Cerebellar cortex (tissue), 1 donor: ENCODE data around the gene CLVS2.

Experiments used
- DNase-seq: peaks from one replicate; pipeline ENCODE4 v3.0.0-alpha.2; 2015; ENCODE audit warnings: low spot score

Gene CLVS2

DNA sequence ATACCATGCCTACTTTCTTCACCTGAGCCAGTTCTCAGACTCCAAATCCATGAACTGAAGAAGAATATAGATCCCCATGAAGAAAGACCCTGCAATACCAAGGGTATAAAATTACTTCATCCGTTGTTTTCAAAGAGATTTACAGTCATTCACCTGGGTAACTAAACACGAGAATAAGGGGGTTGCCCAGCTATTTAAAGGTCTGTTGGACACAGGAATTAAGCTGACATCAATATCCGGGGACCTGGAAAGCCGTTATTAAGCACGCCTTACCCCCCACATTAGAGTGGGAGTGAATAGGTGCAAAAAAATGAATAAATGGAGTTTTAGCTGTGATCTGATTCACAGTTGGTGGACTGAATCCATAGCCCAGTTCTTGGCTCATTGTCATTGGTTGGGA is 28.9 kb downstream of the CLVS2 start:
- no peak for DNase-seq

GRCh38 chr6:123027408-123027807 is 31.4 kb downstream of the CLVS2 start:
- DNase-seq = peak; percentile 29

GRCh38 chr6:123028263-123028662 is 32.2 kb downstream of the CLVS2 start:
- no peak for DNase-seq

DNA sequence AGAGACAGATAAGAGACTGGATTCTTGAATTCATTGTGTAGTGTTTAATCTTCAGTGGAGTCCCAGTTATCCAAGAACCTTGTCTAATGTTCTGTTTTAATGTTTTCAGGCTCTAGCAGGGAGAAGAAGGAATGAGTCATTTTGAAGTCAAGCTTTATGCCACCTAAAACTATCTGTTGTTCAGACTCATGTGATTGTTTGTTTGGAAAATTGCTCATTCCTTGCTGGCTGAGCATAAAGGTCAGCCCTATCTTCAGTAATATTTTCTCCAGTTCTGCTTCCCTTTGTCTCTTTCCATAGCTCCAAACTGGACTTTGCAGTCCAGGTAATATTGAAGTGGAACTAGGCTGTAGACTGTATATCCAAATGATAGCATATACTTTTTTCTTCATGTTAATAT is 34.2 kb downstream of the CLVS2 start:
- DNase-seq = no peak

GRCh38 chr6:123036648-123037047 is 40.6 kb downstream of the CLVS2 start:
- DNase-seq = no peak

- peak; percentile 56 for DNase-seq
These were observed 43.4 kb downstream of the CLVS2 start for GRCh38 chr6:123039431-123039830.

- DNase-seq = peak; percentile 41
These were observed 46.4 kb downstream of the CLVS2 start for GRCh38 chr6:123042401-123042800.

- no peak for DNase-seq
These were observed 48.4 kb downstream of the CLVS2 start for GRCh38 chr6:123044341-123044860.

DNA sequence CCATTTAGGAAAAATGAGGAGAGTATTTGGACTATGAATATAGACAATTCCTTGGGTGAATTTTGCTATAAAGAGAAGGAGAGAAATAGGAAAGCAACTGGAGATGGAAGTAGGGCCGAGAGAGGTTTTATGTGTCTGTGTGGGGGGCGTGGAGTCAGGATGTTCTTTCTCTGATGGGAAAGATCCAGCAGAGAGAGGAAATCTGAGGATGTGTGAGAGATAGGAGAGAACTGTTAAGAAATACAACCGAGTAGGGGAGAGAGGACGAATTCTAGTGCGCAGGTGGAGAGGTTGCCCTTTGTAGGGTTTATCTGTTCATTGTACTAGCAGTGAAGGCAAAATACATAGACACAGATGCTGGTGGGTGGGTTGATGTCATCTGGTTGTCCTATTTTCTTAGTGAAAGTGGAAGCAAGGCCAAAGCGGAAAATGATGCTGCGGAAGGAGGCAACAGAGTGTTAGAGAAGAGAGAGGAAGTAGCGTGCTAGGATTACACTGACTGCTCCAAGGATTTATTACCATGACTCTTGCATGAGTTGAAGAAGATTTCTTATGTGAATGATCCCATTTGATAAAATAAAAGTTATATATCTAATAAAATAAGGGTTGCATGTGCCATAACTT is 57.7 kb downstream of the CLVS2 start:
- no peak for DNase-seq

GRCh38 chr6:123055256-123055655 is 59.2 kb downstream of the CLVS2 start:
- DNase-seq = no peak

- DNase-seq = peak; percentile 43
These were observed 66.6 kb downstream of the CLVS2 start for GRCh38 chr6:123062670-123063069.

DNA sequence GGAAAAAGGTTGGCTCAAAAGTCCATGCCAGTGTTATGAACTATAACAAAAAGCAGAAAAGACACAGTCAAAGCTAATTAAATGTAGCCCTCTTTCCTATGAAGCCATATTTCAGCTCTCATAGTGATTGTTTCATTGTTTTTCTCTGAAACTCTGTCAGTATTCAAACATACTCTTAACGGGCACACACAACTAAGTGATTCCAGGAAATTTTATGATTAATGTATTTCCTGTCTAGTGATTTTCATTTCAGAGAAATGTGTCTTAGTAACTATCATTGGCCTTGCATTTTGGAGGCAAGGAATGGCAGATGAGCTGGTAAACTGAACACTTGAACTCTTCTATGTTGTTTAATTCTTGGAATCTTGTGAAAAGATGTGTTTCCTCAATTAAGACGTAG is 68.0 kb downstream of the CLVS2 start:
- no peak for DNase-seq

GRCh38 chr6:123074616-123075015 is 78.6 kb downstream of the CLVS2 start:
- no peak for DNase-seq

- DNase-seq = no peak
These were observed 89.4 kb downstream of the CLVS2 start for GRCh38 chr6:123085403-123085802.

- no peak for DNase-seq
These were observed 93.2 kb downstream of the CLVS2 start for GRCh38 chr6:123089226-123089625.

GRCh38 chr6:123091091-123091895 is 95.3 kb downstream of the CLVS2 start:
- DNase-seq = no peak

DNA sequence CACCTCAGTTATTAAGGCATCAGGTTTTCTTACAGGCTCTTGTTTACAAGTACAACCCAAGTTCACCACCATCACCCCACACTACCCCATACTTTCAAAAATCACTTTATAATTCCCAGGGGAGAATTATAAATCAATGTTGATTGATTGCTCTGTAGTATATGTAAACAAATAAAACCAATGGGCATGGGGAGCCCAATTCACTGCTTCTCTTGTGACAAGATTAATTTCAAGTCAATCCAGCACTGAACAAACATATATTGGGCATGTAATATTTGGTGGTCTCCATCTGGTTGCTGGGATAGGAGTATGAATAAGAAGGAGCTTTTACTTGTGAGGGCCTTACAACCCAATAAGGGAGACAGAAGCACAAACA is 95.8 kb downstream of the CLVS2 start:
- no peak for DNase-seq

DNA sequence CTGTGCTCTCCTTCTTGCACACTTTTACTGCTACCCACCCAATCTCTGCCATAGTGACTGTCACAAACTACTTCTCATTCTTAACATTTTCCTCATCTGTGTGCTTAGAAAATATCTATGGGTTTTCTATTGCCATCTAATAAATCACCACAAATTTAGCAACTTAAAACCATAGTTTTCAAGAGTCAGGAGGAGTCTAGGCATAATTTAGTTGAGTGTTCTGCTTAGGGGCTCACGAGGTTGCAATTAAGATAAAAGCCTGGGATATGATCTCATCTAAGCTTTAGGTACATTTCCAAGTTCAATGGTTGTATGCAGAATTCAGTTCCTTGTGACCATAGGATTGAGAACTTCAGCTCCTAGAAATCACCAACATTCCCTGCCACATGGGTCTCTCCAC is 98.8 kb downstream of the CLVS2 start:
- DNase-seq = no peak

DNA sequence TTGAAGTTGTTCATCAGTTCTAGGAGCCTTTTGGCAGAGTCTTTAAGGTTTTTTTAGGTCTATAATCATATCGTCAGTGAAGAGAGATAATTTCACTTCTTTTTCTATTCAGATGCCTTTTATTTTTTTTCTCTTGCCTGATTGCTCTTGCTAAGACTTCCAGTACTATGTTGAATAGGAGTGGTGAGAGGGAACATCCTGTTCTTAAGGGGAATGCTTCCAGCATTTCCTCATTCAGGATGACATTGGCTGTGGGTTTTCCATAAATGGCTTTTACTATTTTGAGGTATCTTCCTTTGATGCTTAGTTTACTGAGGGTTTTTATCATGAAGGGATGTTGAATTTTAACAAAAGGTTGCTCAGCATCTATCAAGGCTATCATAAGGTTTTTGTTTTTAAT is 109.5 kb downstream of the CLVS2 start:
- DNase-seq = no peak

- DNase-seq = no peak
These were observed 120.3 kb downstream of the CLVS2 start for GRCh38 chr6:123116370-123116769.

DNA sequence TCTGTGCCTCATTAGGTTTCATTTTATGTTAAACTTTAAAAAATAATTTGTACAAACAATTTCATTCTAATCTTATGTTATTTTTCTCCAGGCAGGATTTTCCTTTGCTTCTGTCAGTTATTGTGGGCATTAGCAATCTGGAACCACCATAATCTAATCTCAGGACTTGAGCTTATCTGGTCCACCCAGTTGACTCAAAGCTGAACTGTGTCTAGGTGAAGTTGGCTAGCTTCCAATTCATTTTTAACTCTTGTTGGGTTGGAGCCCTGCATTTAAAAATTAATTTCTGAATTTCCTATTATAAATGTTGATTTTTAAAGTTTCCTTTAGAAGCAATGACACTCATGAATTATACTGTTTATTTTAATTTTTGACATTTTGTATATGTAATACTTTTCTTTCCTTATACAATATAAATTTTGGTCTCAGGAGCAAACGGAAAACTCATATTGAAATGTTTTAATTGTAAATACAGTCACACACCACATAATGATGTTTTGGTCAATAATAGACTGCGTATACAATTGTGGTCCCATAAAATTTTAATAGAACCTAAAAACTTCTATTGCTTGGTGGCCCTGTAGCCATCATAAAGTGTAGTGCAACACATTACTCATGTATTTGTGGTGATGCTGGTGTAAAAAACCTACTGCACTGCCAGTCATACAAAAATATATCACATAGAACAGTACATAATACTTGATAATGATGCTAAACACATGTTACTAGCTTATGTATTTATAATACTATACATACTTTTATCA is 121.3 kb downstream of the CLVS2 start:
- no peak for DNase-seq

GRCh38 chr6:123118811-123119210 is 122.8 kb downstream of the CLVS2 start:
- DNase-seq = no peak
